Measurements from ENCODE around the gene RUNX3.
A peak's percentile ranks its signal among the peaks of the same experiment; 100 is the strongest.

RUNX3 gene

GRCh38 chr1:24952413-24952841 lies 22.4 kb upstream of the RUNX3 start:
- ChIA-PET POLR2A (no interaction called here), CTCF (interaction anchor here (1.5 kb wide), 1 partner anchor 12 kb away, joined by 6 read pairs; no protein-coding TSS in a partner anchor)
- H3K4me1 ChIP-seq (ENCODE audit: control insufficient read depth, insufficient read depth, low read length): no peaks in the 10 kb centered on the region

GRCh38 chr1:24951810-24952412 lies 21.8 kb upstream of the RUNX3 start:
- POLR2A ChIA-PET: no interaction called here
- no peaks in the 10 kb centered on the region for H3K4me1 ChIP-seq (ENCODE audit: control insufficient read depth, insufficient read depth, low read length)
- no peak overlapping the region for H3K27ac ChIP-seq (ENCODE audit: extremely low read depth, low read depth, low read length)
- CTCF ChIA-PET: interaction anchor here (1.5 kb wide), 1 partner anchor 12 kb away, joined by 6 read pairs; no protein-coding TSS in a partner anchor
- TF ChIP-seq, protein P1, sequence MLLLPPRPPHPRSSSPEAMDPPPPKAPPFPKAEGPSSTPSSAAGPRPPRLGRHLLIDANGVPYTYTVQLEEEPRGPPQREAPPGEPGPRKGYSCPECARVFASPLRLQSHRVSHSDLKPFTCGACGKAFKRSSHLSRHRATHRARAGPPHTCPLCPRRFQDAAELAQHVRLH (tag by site-specific recombination; IDR thresholded peaks at IDR 0.05): no peak
- TF ChIP-seq ZNF10 (tag by site-specific recombination; IDR thresholded peaks at IDR 0.05): no peak
- TF ChIP-seq ZNF660 (tag by site-specific recombination; IDR thresholded peaks at IDR 0.05): peak; percentile 72; the same call in 1 of the 2 replicates
- TF ChIP-seq PRDM6 (tag by site-specific recombination; IDR thresholded peaks at IDR 0.05): no peak
- no peak for TF ChIP-seq EGR2 (tag by site-specific recombination; IDR thresholded peaks at IDR 0.05; ENCODE audit: low read depth)
- no peaks in the 10 kb centered on the region for H3K9me3 ChIP-seq (ENCODE audit: control insufficient read depth, insufficient read depth, low read depth, low read length)
- no peak overlapping the region for H3K4me3 ChIP-seq (ENCODE audit: low read depth, low read length)
- H3K36me3 ChIP-seq (ENCODE audit: control insufficient read depth in 2 of 2, insufficient read depth in 1 of 2, low read length in 2 of 2): no peaks in the 10 kb centered on the region

More at GRCh38 chr1:24952413-24952841, 22.4 kb upstream of the RUNX3 start:
- TF ChIP-seq BCL11A (tag by site-specific recombination; IDR thresholded peaks at IDR 0.05; ENCODE audit: low read depth): no peak
- TF ChIP-seq ZNF354C (tag by site-specific recombination; IDR thresholded peaks at IDR 0.05; ENCODE audit: borderline replicate concordance, low read depth): no peak
- TF ChIP-seq, protein P2, sequence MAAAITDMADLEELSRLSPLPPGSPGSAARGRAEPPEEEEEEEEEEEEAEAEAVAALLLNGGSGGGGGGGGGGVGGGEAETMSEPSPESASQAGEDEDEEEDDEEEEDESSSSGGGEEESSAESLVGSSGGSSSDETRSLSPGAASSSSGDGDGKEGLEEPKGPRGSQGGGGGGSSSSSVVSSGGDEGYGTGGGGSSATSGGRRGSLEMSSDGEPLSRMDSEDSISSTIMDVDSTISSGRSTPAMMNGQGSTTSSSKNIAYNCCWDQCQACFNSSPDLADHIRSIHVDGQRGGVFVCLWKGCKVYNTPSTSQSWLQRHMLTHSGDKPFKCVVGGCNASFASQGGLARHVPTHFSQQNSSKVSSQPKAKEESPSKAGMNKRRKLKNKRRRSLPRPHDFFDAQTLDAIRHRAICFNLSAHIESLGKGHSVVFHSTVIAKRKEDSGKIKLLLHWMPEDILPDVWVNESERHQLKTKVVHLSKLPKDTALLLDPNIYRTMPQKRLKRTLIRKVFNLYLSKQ (tag by site-specific recombination; IDR thresholded peaks at IDR 0.05; ENCODE audit: borderline replicate concordance): no peak
- no peak for TF ChIP-seq YY1 (tag by site-specific recombination; IDR thresholded peaks at IDR 0.05)
- TF ChIP-seq ZNF239 (tag by site-specific recombination; IDR thresholded peaks at IDR 0.05): peak; percentile 98; the same call in 1 of the 2 replicates
- TF ChIP-seq KLF17 (tag by site-specific recombination; IDR thresholded peaks at IDR 0.05): no peak
- TF ChIP-seq HIC1 (tag by site-specific recombination; IDR thresholded peaks at IDR 0.05): no peak
- peak; percentile 65; the same call in 1 of the 2 replicates for TF ChIP-seq BCL6B (tag by site-specific recombination; IDR thresholded peaks at IDR 0.05)
- H3K27ac ChIP-seq (ENCODE audit: extremely low read depth, low read depth, low read length): no peak overlapping the region
- no peaks in the 10 kb centered on the region for H3K36me3 ChIP-seq (ENCODE audit: control insufficient read depth in 2 of 2, insufficient read depth in 1 of 2, low read length in 2 of 2)
- H3K4me3 ChIP-seq (ENCODE audit: low read depth, low read length): no peak overlapping the region
- H3K9me3 ChIP-seq (ENCODE audit: control insufficient read depth, insufficient read depth, low read depth, low read length): no peaks in the 10 kb centered on the region

Measured in HEK293 (cell line).